GM21528 (cell line): Measurements from ENCODE around the gene FRMD4A.
"Not testable (repeated sequence)": the region's sequence is repeated elsewhere in the genome, so short reads cannot be mapped to it uniquely, and the experiment has no call there.

Experiments used
- ATAC-seq: cut with Tn5 transposase; IDR thresholded peaks from one replicate; pipeline ENCODE4 v1.9.1; 2021; ENCODE audit warnings: mild to moderate bottlenecking, moderate library complexity; ENCODE audit not compliant: unreplicated experiment, low FRiP score

FRMD4A gene

GRCh38 chr10:13899941-13900340, 430.8 kb downstream of the FRMD4A start:
- no peak for ATAC-seq

GRCh38 chr10:13896146-13896545, 434.6 kb downstream of the FRMD4A start:
- ATAC-seq = not testable (repeated sequence)

GRCh38 chr10:13894412-13895093, 436.2 kb downstream of the FRMD4A start:
- no peak for ATAC-seq

- no peak for ATAC-seq
Observed at GRCh38 chr10:13893926-13894325, 436.8 kb downstream of the FRMD4A start.

GRCh38 chr10:13892871-13893270, 437.9 kb downstream of the FRMD4A start:
- no peak for ATAC-seq

- no peak for ATAC-seq
Observed at GRCh38 chr10:13892001-13892491, 438.7 kb downstream of the FRMD4A start.

GRCh38 chr10:13891128-13892000, 439.4 kb downstream of the FRMD4A start:
- ATAC-seq = no peak

GRCh38 chr10:13890233-13891127, 440.2 kb downstream of the FRMD4A start:
- ATAC-seq = no peak

- ATAC-seq = no peak
Observed at GRCh38 chr10:13887761-13888160, 443.0 kb downstream of the FRMD4A start.

GRCh38 chr10:13885238-13885990, 445.3 kb downstream of the FRMD4A start:
- ATAC-seq = no peak

- ATAC-seq = no peak
Observed at GRCh38 chr10:13883636-13884444, 446.9 kb downstream of the FRMD4A start.

- no peak for ATAC-seq
Observed at GRCh38 chr10:13882119-13882711, 448.5 kb downstream of the FRMD4A start.

- no peak for ATAC-seq
Observed at GRCh38 chr10:13880760-13881159, 450.0 kb downstream of the FRMD4A start.

- no peak for ATAC-seq
Observed at GRCh38 chr10:13877154-13877909, 453.4 kb downstream of the FRMD4A start.

- no peak for ATAC-seq
Observed at GRCh38 chr10:13873196-13873595, 457.5 kb downstream of the FRMD4A start.

- no peak for ATAC-seq
Observed at GRCh38 chr10:13872411-13872810, 458.3 kb downstream of the FRMD4A start.

GRCh38 chr10:13871776-13872175, 458.9 kb downstream of the FRMD4A start:
- no peak for ATAC-seq

GRCh38 chr10:13871011-13871410, 459.7 kb downstream of the FRMD4A start:
- ATAC-seq = no peak
